Measurements from ENCODE around the gene TPMT.

TPMT gene

GRCh38 chr6:18138906-18139305 is 16.0 kb downstream of the TPMT start:
- Histone ChIP-seq H3K14ac (ENCODE audit: low read length) (no peak overlapping the region), H3K4ac (ENCODE audit: low read length) (no peak overlapping the region), H3K4me3 (ENCODE audit: low read length in 2 of 2) (no peak overlapping the region), H3K4me1 (ENCODE audit: control insufficient read depth in 2 of 2, insufficient read depth in 1 of 2, low read depth in 1 of 2, low read length in 2 of 2) (no peaks in the 10 kb centered on the region), H3K9me3 (replicated peaks in 1 of 2; ENCODE audit: control insufficient read depth in 2 of 2, insufficient read depth in 1 of 2, low read depth in 1 of 2, low read length in 2 of 2) (no peaks in the 10 kb centered on the region), H3K27ac (replicated peaks; ENCODE audit: low read length) (no peak overlapping the region), H3K23ac (ENCODE audit: low read depth, low read length, poor library complexity) (no peak overlapping the region), H4K8ac (ENCODE audit: low read depth, low read length) (no peak overlapping the region), H3K9ac (ENCODE audit: low read depth, low read length, poor library complexity) (no peak overlapping the region), H2AK5ac (ENCODE audit: low read depth, low read length) (no peak overlapping the region), H3K27me3 (ENCODE audit: control insufficient read depth in 3 of 3, insufficient read depth in 3 of 3, low read depth in 1 of 3, low read length in 3 of 3) (no peaks in the 10 kb centered on the region), H4K91ac (ENCODE audit: low read depth, low read length, poor library complexity) (no peak overlapping the region), H2BK120ac (ENCODE audit: low read depth, low read length) (no peak overlapping the region), H3K79me1 (ENCODE audit: low read depth, low read length) (no peaks in the 10 kb centered on the region), H2BK15ac (ENCODE audit: low read length) (no peak overlapping the region), H2BK5ac (ENCODE audit: low read length) (no peak overlapping the region), H3K18ac (ENCODE audit: low read length) (no peak overlapping the region), H3K4me2 (ENCODE audit: insufficient read depth, low read length, poor library complexity, severe bottlenecking) (no peak overlapping the region), H3K36me3 (replicated peaks in 1 of 2; ENCODE audit: control insufficient read depth in 2 of 2, insufficient read depth in 2 of 2, low read length in 2 of 2) (peaks cover 5 to 28% of the 10 kb centered on the region in 2 donors), H2BK12ac (ENCODE audit: low read length) (no peak overlapping the region), H2AFZ (ENCODE audit: low read length) (no peak overlapping the region)
- WGBS, 2 donors (ENCODE audit: extremely low coverage in 2 of 2, insufficient read length in 2 of 2, insufficient replicate concordance in 1 of 2), result no CpG with 5 or more reads among the region's 5 CpGs
- no peak for DNase-seq (ENCODE audit: low spot score)

DNA sequence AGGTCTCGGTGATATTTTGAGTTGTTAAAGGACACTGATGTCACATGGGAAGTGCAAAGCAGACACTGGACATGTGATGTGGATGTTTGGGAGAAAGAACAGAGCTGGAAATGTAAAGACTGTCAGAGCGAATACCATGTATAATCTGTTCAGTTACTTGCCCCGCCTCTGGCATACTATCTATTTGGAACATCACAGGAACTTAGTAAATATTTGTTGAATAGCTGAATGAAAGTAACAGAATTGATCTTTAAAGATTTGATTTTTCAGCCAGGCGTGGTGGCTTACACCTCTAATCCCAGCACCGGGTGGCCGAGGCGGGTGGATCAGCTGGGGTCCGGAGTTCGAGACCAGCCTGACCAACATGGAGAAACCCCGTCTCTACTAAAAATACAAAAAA is 18.6 kb downstream of the TPMT start:
- Histone ChIP-seq H4K8ac (ENCODE audit: low read depth, low read length) (no peak overlapping the region), H3K27ac (replicated peaks; ENCODE audit: low read length) (no peak overlapping the region), H3K9me3 (replicated peaks in 1 of 2; ENCODE audit: control insufficient read depth in 2 of 2, insufficient read depth in 1 of 2, low read depth in 1 of 2, low read length in 2 of 2) (no peaks in the 10 kb centered on the region), H3K4me2 (ENCODE audit: insufficient read depth, low read length, poor library complexity, severe bottlenecking) (no peak overlapping the region), H3K79me1 (ENCODE audit: low read depth, low read length) (no peaks in the 10 kb centered on the region), H2BK5ac (ENCODE audit: low read length) (no peak overlapping the region), H3K23ac (ENCODE audit: low read depth, low read length, poor library complexity) (no peak overlapping the region), H3K4me1 (ENCODE audit: control insufficient read depth in 2 of 2, insufficient read depth in 1 of 2, low read depth in 1 of 2, low read length in 2 of 2) (no peaks in the 10 kb centered on the region), H3K27me3 (ENCODE audit: control insufficient read depth in 3 of 3, insufficient read depth in 3 of 3, low read depth in 1 of 3, low read length in 3 of 3) (no peaks in the 10 kb centered on the region), H3K9ac (ENCODE audit: low read depth, low read length, poor library complexity) (no peak overlapping the region), H3K4ac (ENCODE audit: low read length) (no peak overlapping the region), H3K18ac (ENCODE audit: low read length) (no peak overlapping the region), H3K4me3 (ENCODE audit: low read length in 2 of 2) (no peak overlapping the region), H4K91ac (ENCODE audit: low read depth, low read length, poor library complexity) (no peak overlapping the region), H3K14ac (ENCODE audit: low read length) (no peak overlapping the region), H3K36me3 (replicated peaks in 1 of 2; ENCODE audit: control insufficient read depth in 2 of 2, insufficient read depth in 2 of 2, low read length in 2 of 2) (peaks cover 5 to 14% of the 10 kb centered on the region in 2 donors), H2BK12ac (ENCODE audit: low read length) (no peak overlapping the region), H2AK5ac (ENCODE audit: low read depth, low read length) (no peak overlapping the region), H2BK120ac (ENCODE audit: low read depth, low read length) (no peak overlapping the region), H2AFZ (ENCODE audit: low read length) (no peak overlapping the region), H2BK15ac (ENCODE audit: low read length) (no peak overlapping the region)
- no CpG with 5 or more reads among the region's 10 CpGs for WGBS, 2 donors (ENCODE audit: extremely low coverage in 2 of 2, insufficient read length in 2 of 2, insufficient replicate concordance in 1 of 2)
- no peak for DNase-seq (ENCODE audit: low spot score)

DNA sequence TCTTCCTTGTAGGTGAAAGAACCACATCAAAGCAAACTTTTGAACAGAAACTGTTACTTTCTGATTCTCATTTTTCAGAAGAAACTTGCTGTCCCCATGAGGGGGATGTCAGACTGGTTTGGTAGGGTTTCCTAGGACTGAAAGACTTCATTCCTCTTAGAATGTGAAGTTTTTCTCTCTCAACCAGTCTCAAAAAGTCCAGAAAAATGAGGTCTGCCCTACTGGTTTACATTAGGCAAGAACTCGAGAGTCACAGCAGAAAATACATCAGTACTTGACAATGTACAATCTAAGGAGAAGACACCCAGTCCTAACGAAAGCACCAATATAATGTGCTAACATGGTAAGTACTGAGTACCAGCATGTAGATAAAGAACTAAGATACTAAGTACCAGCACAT is 19.7 kb downstream of the TPMT start:
- DNase-seq (ENCODE audit: low spot score), result no peak
- Histone ChIP-seq H2BK15ac (ENCODE audit: low read length) (no peak overlapping the region), H3K23ac (ENCODE audit: low read depth, low read length, poor library complexity) (no peak overlapping the region), H3K14ac (ENCODE audit: low read length) (no peak overlapping the region), H3K4me2 (ENCODE audit: insufficient read depth, low read length, poor library complexity, severe bottlenecking) (no peak overlapping the region), H2AK5ac (ENCODE audit: low read depth, low read length) (no peak overlapping the region), H3K79me1 (ENCODE audit: low read depth, low read length) (no peaks in the 10 kb centered on the region), H3K4me3 (ENCODE audit: low read length in 2 of 2) (no peak overlapping the region), H4K8ac (ENCODE audit: low read depth, low read length) (no peak overlapping the region), H3K18ac (ENCODE audit: low read length) (no peak overlapping the region), H2AFZ (ENCODE audit: low read length) (no peak overlapping the region), H3K27me3 (ENCODE audit: control insufficient read depth in 3 of 3, insufficient read depth in 3 of 3, low read depth in 1 of 3, low read length in 3 of 3) (no peaks in the 10 kb centered on the region), H4K91ac (ENCODE audit: low read depth, low read length, poor library complexity) (no peak overlapping the region), H2BK12ac (ENCODE audit: low read length) (no peak overlapping the region), H3K9ac (ENCODE audit: low read depth, low read length, poor library complexity) (no peak overlapping the region), H3K4me1 (ENCODE audit: control insufficient read depth in 2 of 2, insufficient read depth in 1 of 2, low read depth in 1 of 2, low read length in 2 of 2) (no peaks in the 10 kb centered on the region), H3K36me3 (replicated peaks in 1 of 2; ENCODE audit: control insufficient read depth in 2 of 2, insufficient read depth in 2 of 2, low read length in 2 of 2) (peaks cover 5 to 14% of the 10 kb centered on the region in 2 donors), H3K4ac (ENCODE audit: low read length) (no peak overlapping the region), H2BK120ac (ENCODE audit: low read depth, low read length) (no peak overlapping the region), H3K9me3 (replicated peaks in 1 of 2; ENCODE audit: control insufficient read depth in 2 of 2, insufficient read depth in 1 of 2, low read depth in 1 of 2, low read length in 2 of 2) (no peaks in the 10 kb centered on the region), H3K27ac (replicated peaks; ENCODE audit: low read length) (no peak overlapping the region), H2BK5ac (ENCODE audit: low read length) (no peak overlapping the region)
- WGBS, 2 donors (ENCODE audit: extremely low coverage in 2 of 2, insufficient read length in 2 of 2, insufficient replicate concordance in 1 of 2), result no CpG with 5 or more reads among the region's 2 CpGs

GRCh38 chr6:18132346-18132745 is 22.5 kb downstream of the TPMT start:
- Histone ChIP-seq H3K27ac (replicated peaks; ENCODE audit: low read length) (no peak overlapping the region), H4K8ac (ENCODE audit: low read depth, low read length) (no peak overlapping the region), H3K4me2 (ENCODE audit: insufficient read depth, low read length, poor library complexity, severe bottlenecking) (no peak overlapping the region), H3K27me3 (ENCODE audit: control insufficient read depth in 3 of 3, insufficient read depth in 3 of 3, low read depth in 1 of 3, low read length in 3 of 3) (no peaks in the 10 kb centered on the region), H3K36me3 (replicated peaks in 1 of 2; ENCODE audit: control insufficient read depth in 2 of 2, insufficient read depth in 2 of 2, low read length in 2 of 2) (peaks cover 0 to 2% of the 10 kb centered on the region in 2 donors), H2AFZ (ENCODE audit: low read length) (no peak overlapping the region), H2BK120ac (ENCODE audit: low read depth, low read length) (no peak overlapping the region), H4K91ac (ENCODE audit: low read depth, low read length, poor library complexity) (no peak overlapping the region), H2BK15ac (ENCODE audit: low read length) (no peak overlapping the region), H2BK5ac (ENCODE audit: low read length) (no peak overlapping the region), H3K79me1 (ENCODE audit: low read depth, low read length) (peaks cover 2% of the 10 kb centered on the region), H3K18ac (ENCODE audit: low read length) (no peak overlapping the region), H3K9me3 (replicated peaks in 1 of 2; ENCODE audit: control insufficient read depth in 2 of 2, insufficient read depth in 1 of 2, low read depth in 1 of 2, low read length in 2 of 2) (no peaks in the 10 kb centered on the region), H3K9ac (ENCODE audit: low read depth, low read length, poor library complexity) (no peak overlapping the region), H3K4ac (ENCODE audit: low read length) (no peak overlapping the region), H3K4me3 (ENCODE audit: low read length in 2 of 2) (no peak overlapping the region), H2AK5ac (ENCODE audit: low read depth, low read length) (no peak overlapping the region), H3K4me1 (ENCODE audit: control insufficient read depth in 2 of 2, insufficient read depth in 1 of 2, low read depth in 1 of 2, low read length in 2 of 2) (no peaks in the 10 kb centered on the region), H2BK12ac (ENCODE audit: low read length) (no peak overlapping the region), H3K23ac (ENCODE audit: low read depth, low read length, poor library complexity) (no peak overlapping the region), H3K14ac (ENCODE audit: low read length) (no peak overlapping the region)
- no CpG with 5 or more reads among the region's 3 CpGs for WGBS, 2 donors (ENCODE audit: extremely low coverage in 2 of 2, insufficient read length in 2 of 2, insufficient replicate concordance in 1 of 2)
- no peak for DNase-seq (ENCODE audit: low spot score)

Data from neuronal stem cell (in vitro differentiated cells).